Stimulated activated CD4-positive, alpha-beta T cell treated with anti-CD3 and anti-CD28 coated beads, Interleukin-4, amount 100 ng/mL, for 4 hours (primary cell): ENCODE measurements around the gene FOXJ3.

Source experiments
- DNase-seq, 2 experiments: peaks; one replicate each; pipeline ENCODE4 v3.0.0-alpha.2; 2020

Gene FOXJ3

GRCh38 chr1:42163536-42164503 is 171.2 kb downstream of the FOXJ3 start:
- DNase-seq, result no peak

GRCh38 chr1:42163114-42163513 is 171.9 kb downstream of the FOXJ3 start:
- no peak for DNase-seq

DNA sequence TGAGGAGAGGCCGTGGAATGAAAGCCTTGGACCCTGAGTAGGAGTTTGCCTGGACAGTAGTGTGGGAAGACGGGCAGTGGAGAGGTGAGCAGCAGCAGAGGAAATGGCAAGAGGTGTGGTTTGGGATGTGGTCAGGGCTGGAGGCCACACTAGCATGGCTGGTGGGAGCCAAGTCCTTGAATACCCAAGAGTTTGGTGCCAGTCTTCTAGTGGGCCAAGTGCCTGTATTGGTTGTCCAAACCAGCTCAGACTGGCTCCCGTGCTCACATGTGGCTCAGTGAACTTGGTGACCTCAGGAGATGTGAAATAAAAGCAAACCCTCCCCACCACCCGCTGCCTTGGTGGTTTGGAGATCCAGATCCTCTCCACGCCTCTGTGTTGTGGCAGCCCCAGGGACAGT is 172.9 kb downstream of the FOXJ3 start:
- no peak for DNase-seq

- no peak for DNase-seq
Observed at GRCh38 chr1:42158189-42158588, 176.8 kb downstream of the FOXJ3 start.

DNA sequence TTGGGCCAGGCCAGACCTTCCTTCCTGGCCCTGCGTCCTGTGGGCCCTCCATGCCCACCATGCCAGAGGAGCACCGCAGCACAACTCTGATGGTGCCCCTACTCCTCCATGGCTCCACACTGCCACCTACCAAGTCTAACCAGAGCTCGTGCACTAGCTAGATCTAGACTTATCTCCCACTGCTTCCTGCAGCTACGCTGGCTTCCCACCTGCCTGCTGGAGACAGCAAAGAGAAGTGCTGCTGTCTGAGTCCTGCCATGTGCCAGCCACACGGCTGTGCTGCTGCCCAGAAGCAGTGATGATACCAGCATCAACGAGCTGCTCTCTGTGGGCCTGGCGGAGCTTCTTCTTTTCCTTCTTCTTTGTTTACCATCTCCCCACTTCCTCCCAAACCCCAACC is 177.4 kb downstream of the FOXJ3 start:
- DNase-seq, result no peak

DNA sequence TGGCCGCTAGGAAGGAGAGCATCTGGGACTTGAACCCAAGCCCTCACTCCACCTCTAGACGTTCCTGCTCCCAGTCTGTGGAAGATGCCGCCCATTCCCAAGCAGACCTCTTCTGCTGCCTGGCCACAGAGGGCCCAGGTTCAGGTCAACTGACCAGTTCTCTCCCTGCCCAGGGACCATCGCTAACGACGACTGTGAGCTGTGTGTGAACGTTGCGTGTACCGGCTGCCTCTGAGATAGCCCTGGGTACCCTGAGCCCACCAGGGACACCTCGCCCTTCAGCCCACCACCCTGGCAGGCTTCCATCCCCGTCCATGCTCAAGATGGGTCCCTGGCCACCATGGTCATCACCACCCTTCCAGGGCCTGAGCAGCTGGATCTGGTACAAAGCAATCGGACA is 179.7 kb downstream of the FOXJ3 start:
- no peak for DNase-seq

- DNase-seq, result no peak
Observed at GRCh38 chr1:42154685-42155084, 180.3 kb downstream of the FOXJ3 start.

DNA sequence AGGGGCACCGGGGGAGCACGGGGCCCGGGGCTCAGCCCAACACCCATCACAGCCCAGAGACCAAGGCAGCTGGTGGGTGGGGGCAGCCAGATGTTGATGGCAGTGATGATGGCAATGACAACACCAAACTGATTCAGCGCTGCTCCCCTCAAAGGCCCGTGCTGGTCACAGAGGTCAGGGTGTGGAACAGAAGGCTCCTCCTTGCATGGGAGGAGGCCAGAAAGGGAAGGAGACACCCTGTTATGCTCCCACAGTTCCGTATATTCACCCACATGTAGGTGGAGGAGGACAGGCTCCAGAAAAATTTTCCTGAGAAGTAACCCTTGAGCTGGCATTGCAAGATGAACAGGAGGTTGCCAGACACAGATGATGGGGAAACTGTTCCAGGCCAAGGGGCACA is 181.4 kb downstream of the FOXJ3 start:
- DNase-seq, result no peak

DNA sequence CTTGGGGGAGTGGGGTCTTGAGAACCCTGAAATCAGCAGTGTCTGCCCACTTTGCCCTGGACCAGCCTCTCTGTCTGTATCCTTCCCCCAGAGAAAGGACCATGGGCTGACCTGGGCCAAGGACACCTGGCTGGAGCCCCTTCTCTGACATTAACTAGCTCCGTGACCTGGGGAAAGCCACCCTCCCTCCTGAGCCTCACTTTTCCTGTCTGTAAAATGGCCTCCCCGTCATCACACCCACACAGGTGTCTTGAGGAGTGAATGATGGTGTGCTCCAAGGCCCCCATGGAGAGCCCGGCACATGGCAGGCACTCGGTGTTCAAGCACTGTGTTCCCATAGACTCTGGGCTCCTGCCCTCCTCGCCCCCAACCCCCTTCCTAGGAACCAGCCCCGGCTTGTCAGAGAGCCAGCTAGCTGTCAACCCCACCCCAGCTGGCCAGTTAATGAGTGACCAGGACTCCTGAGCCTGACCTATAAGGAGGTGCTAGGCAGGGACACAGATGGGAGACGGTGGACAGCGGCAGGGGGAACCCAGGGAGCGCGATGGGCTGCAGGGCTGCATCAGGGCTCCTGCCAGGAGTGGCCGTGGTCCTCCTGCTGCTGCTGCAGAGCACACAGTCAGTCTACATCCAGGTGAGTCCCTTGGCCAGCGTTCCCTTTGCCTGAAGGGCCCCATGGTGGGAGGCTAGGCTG is 182.0 kb downstream of the FOXJ3 start, which contains the start of gene GUCA2B:
TSS of gene GUCA2B (plus strand) at position 504 of the 694 bp plus-strand sequence. CDS start at position 545, 41 bp downstream.
- no peak for DNase-seq

DNA sequence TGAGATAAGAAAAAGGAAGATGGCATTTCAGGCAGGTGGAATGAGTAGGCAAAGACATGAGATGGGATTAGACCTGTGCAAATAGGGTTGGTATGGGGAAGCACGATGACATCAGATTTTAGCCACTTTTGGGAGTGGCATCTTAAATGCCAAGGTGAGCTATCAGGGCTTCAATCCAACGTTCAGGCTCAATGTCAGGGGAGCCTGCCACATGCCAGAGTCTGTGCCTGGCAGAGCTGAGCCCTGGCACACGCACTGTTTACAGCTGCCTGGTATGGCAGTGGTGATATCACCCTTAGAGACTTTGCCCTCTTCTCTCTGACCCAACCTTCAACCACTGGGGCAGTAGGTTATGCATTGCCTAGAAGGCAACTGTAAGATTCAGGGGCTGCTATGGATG is 182.9 kb downstream of the FOXJ3 start:
- no peak for DNase-seq

DNA sequence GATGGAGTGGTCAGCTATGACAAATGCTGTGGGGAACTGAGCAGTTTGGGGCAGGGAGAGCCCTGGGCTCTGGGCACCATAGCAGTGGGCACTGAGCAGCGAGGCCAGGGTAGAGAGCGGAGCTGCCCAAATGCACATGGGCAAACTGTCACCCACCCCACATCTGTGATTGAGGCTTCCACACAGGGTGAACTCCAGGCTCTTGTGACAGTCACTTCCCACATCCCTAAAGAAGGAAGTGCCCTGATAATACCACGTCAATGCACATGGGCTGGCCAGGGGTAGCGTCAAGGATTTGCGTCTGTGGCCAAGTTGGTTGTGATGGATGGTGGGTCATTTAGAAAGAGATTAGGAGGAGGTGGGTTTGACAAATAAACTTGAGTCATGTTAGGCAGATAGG is 184.4 kb downstream of the FOXJ3 start:
- DNase-seq, result no peak

GRCh38 chr1:42148166-42148565 is 186.9 kb downstream of the FOXJ3 start:
- no peak for DNase-seq

- DNase-seq, result peak; percentile 59 to 64
Observed at GRCh38 chr1:42146626-42147320, 188.3 kb downstream of the FOXJ3 start.

DNA sequence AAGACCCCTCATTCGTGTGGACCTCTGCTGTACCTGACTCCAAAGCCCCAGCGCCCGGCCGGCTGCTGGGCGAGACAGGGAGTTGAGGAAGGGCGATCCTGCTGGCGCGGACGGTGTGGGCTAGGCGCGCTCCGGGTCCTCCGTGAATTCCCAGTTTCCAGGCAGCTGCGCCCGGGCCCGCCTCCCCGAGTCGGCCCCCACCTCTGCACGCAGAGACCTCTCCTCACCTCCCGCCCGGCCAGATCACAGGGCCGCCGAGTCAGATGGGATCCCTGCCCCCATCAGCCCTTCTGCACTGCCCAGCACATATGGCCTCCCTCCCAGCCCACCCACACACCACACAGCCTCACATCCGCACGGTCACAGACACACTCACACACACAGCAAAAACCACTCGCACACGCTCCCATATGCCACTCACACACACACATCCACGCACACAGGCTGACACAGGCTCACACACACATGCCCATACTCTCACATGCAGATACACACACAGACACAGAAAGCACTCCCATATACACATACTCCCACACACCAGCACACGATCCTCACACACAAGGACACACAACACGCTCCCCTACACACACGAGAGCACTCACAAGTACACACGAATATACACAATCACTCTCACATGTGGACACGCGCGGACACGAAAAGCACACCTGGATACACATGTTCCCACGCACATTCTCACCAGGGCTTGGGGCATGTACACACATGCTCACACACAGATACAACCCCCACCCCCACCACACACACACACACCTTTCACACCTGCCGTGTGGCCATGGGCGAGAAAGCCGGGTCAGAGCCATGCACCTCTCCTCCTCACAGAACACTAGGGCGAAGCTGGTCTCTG is 189.0 kb downstream of the FOXJ3 start:
- DNase-seq, result no peak

DNA sequence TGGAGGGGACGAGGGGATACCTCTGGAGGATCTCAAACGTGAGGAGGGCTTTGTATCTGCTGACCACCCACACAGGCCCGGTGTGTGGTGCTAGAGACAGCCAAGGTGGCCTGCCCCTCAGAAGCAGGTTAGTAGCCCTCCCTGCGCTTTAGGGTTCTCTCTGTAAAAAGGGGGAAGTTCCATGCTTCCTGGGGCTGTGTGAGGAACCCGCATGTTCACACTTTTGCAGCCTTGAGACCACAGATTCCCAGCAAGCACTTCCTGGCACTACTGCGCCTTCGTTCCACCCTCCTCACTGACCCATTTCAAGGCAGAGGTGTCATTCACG is 189.7 kb downstream of the FOXJ3 start:
- DNase-seq, result no peak

GRCh38 chr1:42144711-42145388 is 190.2 kb downstream of the FOXJ3 start:
- DNase-seq, result no peak

DNA sequence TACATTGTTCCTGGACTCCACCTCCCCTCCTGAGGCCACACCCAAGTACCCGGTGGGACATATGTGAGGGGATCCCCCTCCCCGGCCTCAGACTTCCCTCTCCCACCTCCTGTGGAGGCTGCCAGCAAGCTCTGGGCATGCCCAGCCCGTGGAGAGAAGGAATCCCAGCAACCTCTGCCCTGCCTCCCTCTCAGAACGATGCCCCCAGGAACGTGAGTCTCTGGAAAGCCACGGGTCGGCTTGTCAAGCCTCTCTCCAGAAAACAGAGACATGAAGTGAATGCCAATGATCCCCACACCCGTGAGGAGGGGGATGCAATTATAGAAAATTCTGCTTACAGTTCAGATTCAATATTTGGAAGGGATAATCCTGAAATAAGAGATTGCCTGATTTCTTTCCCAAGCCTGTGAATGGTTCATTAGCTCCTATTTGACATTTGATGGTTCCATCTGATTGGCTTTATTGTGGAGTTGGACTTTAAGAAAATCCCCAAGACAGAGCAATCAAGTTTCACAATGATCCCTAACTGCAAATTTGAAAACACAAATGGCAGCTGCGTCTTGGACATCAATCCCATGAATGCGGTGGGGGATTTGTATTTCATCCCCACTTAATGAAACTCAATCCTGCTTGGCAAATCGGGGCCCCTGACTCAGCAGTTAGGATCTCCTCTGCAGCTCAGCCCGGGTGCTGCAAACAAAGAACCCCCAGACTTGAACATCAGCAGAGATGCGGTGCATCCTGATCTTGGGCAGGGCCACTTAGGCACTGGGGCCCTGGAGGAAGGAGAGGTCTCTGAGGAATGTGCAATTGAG is 190.9 kb downstream of the FOXJ3 start:
- DNase-seq, result no peak

GRCh38 chr1:42142894-42143675 is 191.9 kb downstream of the FOXJ3 start:
- DNase-seq, result no peak

DNA sequence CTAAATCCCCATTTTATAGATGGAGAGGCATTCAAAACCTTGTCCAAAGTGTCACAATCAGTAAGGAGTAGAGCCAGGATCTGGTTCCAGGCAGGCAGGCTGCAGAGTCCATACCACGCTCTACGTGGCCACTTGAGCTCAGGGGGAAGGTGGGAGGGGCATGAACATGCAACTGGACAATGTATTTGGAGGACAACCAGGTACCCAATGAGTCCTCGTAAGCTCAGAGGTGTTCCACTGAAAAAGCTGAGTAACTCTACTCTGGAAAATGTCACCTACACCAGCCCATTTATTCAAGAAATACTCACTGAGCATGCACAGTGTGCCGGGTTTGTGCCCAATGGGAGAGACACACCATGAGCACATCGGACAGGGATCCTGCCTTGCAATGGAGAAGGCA is 193.1 kb downstream of the FOXJ3 start:
- DNase-seq, result no peak

DNA sequence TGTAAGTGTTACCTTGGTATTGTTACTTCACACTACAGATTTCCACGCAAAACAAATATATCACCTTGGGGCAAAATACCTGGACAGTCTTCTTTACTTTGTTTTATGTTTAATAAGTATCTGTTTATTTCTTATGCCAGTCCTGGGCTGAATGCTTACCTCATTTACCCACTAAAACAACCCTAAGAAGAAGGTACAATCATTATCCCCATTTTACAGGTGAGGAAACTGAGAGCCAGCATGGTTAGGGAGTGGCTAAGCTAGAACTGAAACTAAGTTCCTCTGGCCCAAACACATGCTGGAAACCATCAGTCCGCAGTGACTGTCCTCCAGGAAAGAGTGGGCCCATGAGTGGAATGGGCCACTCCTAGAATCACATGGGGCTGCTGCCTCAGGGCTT is 194.8 kb downstream of the FOXJ3 start:
- no peak for DNase-seq
